Stomach (tissue), 4 donors: ENCODE measurements around the gene FRAT1.

ENCODE experiments used
- CTCF ChIP-seq, 7 experiments: fragments of 450-650 bp in 4 of 7; fragments of 200-600 bp in 3 of 7; sonication (generic) in 3 of 7; IDR thresholded peaks; one replicate each; pipeline ENCODE4 v1.5.1; 2016 to 2019; ENCODE audit warnings: antibody characterized with exemption in 7 of 7, control low read depth in 2 of 7, mild to moderate bottlenecking in 1 of 7
- EP300 ChIP-seq: sonication (generic); formaldehyde crosslinking; IDR thresholded peaks from one replicate; pipeline ENCODE4 v1.6.1; 2017; ENCODE audit warnings: antibody characterized with exemption
- POLR2A ChIP-seq, 4 donors: fragments of 450-650 bp; IDR thresholded peaks; one replicate each; pipeline ENCODE4 v1.6.1; 2016; ENCODE audit warnings: antibody characterized with exemption in 4 of 4, control low read depth in 2 of 4, mild to moderate bottlenecking in 1 of 4, moderate library complexity in 1 of 4

- TF ChIP-seq EP300 (no peak), POLR2A (IDR thresholded peaks at IDR 0.05) (no peak), CTCF (IDR thresholded peaks at IDR 0.05) (no peak)
These were observed 34.9 kb downstream of the FRAT1 start for GRCh38 chr10:97353945-97354344.
